Natural killer cell (primary cell): ENCODE results near the gene ZEB2. TPM values are rescaled to one million over a fixed set of nuclear protein-coding genes. Genes with fewer than 3 reads are reported as not detected.
A peak's percentile ranks its signal among the peaks of the same experiment; 100 is the strongest.

Experiments
- ATAC-seq, 3 donors: fragments of 150-1000 bp in 2 of 3; fragments of 200-7000 bp in 1 of 3; cut with Tn5 transposase; 1 replicate in 1 of 3; 2 replicates in 2 of 3; pipeline ENCODE4 v1.10.0; 2021; ENCODE audit warnings: mild to moderate bottlenecking in 2 of 3, moderate library complexity in 2 of 3
- DNase-seq, 2 donors: peaks; one replicate each; pipeline versions ENCODE4 v3.0.0 to v3.0.0-alpha.2; 2013 to 2021; ENCODE audit warnings: mixed read lengths in 1 of 2
- H3K27ac ChIP-seq: one replicate; pipeline ENCODE4 v1.5.1; 2013; ENCODE audit warnings: mild to moderate bottlenecking, low read length
- H3K27me3 ChIP-seq: one replicate; pipeline ENCODE4 v1.6.1; 2013; ENCODE audit warnings: low read length; ENCODE audit not compliant: control insufficient read depth, insufficient read depth
- H3K36me3 ChIP-seq: one replicate; pipeline ENCODE4 v1.6.1; 2013; ENCODE audit warnings: low read length; ENCODE audit not compliant: control insufficient read depth, insufficient read depth
- H3K4me1 ChIP-seq: one replicate; pipeline ENCODE4 v1.6.1; 2013; ENCODE audit warnings: low read length; ENCODE audit not compliant: control insufficient read depth, insufficient read depth
- H3K4me3 ChIP-seq: one replicate; pipeline ENCODE4 v1.5.1; 2013; ENCODE audit warnings: low read length
- H3K9me3 ChIP-seq: one replicate; pipeline ENCODE4 v1.6.1; 2013; ENCODE audit warnings: low read length; ENCODE audit not compliant: control insufficient read depth, insufficient read depth
- H3K27ac Mint-ChIP-seq, 2 donors: one replicate each; pipeline ENCODE4 v1.8.0; 2022; ENCODE audit warnings: mild to moderate bottlenecking in 2 of 2, mixed read lengths in 2 of 2, moderate library complexity in 1 of 2
- H3K27me3 Mint-ChIP-seq, 2 donors: one replicate each; pipeline ENCODE4 v1.8.0; 2022; ENCODE audit warnings: low read depth in 2 of 2, mixed read lengths in 2 of 2
- H3K36me3 Mint-ChIP-seq: one replicate; pipeline ENCODE4 v1.8.0; 2022; ENCODE audit warnings: mixed read lengths
- H3K4me1 Mint-ChIP-seq, 2 donors: one replicate each; pipeline ENCODE4 v1.8.0; 2022; ENCODE audit warnings: mixed read lengths in 2 of 2
- H3K4me3 Mint-ChIP-seq: one replicate; pipeline ENCODE4 v1.8.0; 2022; ENCODE audit warnings: mild to moderate bottlenecking, moderate library complexity, mixed read lengths
- H3K9me3 Mint-ChIP-seq, 2 donors: one replicate each; pipeline ENCODE4 v1.8.0; 2022; ENCODE audit warnings: mixed read lengths in 2 of 2
- WGBS: methylation state at CpG from one replicate; pipeline ENCODE4 v1.1.7; 2013; ENCODE audit warnings: missing lambda C conversion rate; ENCODE audit not compliant: insufficient coverage; 5-methylcytosine and 5-hydroxymethylcytosine counted together
- intact Hi-C: fragments of 100-400 bp; cut with micrococcal nuclease; formaldehyde crosslinking; loops from one replicate; pipeline ENCODE4 v1.14.2; 2022
- total RNA-seq, 4 donors: library from RNA; stranded (reverse); fragments of 120-200 nt in 1 of 4; gene quantifications; one replicate each; pipeline versions ENCODE4 v1.2.3 to v1.2.4, GENCODE V29; 2013 to 2022
- TF ChIP-seq, protein P1 (sequence below): fragments of 200-600 bp; IDR thresholded peaks from one replicate; pipeline ENCODE4 v1.8.0; 2022; ENCODE audit warnings: antibody characterized with exemption

The ZEB2 gene
- total RNA-seq, 3 donors from 2014 or later (not counting 1 experiment from before 2014, with no cell fraction given): 718 to 1,143 (median 944) TPM

GRCh38 chr2:144504218-144504641 lies 15.7 kb downstream of the ZEB2 start:
- H3K27me3 Mint-ChIP-seq: no peaks in the 10 kb centered on the region
- H3K36me3 Mint-ChIP-seq: peaks cover 15% of the 10 kb centered on the region
- peak in 1 of 2 donors; percentile 44 for DNase-seq
- ATAC-seq: peak; percentile 5 to 24 (median 8)
- intact Hi-C loops: loop anchor here (2.0 kb wide), 4 partner anchors 13 to 179 kb away; no protein-coding TSS in a partner anchor
- TF ChIP-seq, protein P1, sequence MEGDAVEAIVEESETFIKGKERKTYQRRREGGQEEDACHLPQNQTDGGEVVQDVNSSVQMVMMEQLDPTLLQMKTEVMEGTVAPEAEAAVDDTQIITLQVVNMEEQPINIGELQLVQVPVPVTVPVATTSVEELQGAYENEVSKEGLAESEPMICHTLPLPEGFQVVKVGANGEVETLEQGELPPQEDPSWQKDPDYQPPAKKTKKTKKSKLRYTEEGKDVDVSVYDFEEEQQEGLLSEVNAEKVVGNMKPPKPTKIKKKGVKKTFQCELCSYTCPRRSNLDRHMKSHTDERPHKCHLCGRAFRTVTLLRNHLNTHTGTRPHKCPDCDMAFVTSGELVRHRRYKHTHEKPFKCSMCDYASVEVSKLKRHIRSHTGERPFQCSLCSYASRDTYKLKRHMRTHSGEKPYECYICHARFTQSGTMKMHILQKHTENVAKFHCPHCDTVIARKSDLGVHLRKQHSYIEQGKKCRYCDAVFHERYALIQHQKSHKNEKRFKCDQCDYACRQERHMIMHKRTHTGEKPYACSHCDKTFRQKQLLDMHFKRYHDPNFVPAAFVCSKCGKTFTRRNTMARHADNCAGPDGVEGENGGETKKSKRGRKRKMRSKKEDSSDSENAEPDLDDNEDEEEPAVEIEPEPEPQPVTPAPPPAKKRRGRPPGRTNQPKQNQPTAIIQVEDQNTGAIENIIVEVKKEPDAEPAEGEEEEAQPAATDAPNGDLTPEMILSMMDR: no peak
- H3K9me3 Mint-ChIP-seq: no peaks in the 10 kb centered on the region
- H3K4me3 Mint-ChIP-seq: peak overlapping the region; percentile 95
- Histone ChIP-seq H3K36me3 (peaks cover 19% of the 10 kb centered on the region), H3K27ac (peak overlapping the region; percentile 73), H3K4me3 (no peak overlapping the region), H3K4me1 (peaks cover 33% of the 10 kb centered on the region), H3K27me3 (no peaks in the 10 kb centered on the region), H3K9me3 (no peaks in the 10 kb centered on the region)
- H3K27ac Mint-ChIP-seq: no peak overlapping the region
- 51% methylated on average over 6 of the region's 6 CpGs for WGBS
- peaks cover 88 to 97% of the 10 kb centered on the region in 2 donors for H3K4me1 Mint-ChIP-seq

- DNase-seq (no peak), ATAC-seq (no peak)
- peaks cover 21% of the 10 kb centered on the region for H3K36me3 ChIP-seq
- H3K27ac ChIP-seq: peak overlapping the region; percentile 73
- WGBS: 82% methylated on average over 3 of the region's 5 CpGs
- TF ChIP-seq, protein P1: no peak
- Mint-ChIP-seq H3K9me3 (no peaks in the 10 kb centered on the region), H3K27me3 (no peaks in the 10 kb centered on the region), H3K4me1 (peaks cover 85 to 95% of the 10 kb centered on the region in 2 donors), H3K4me3 (peak overlapping the region; percentile 95), H3K27ac (no peak overlapping the region), H3K36me3 (peaks cover 14% of the 10 kb centered on the region)
- intact Hi-C loops: no loop called here
- H3K9me3 ChIP-seq: no peaks in the 10 kb centered on the region
- H3K4me3 ChIP-seq: no peak overlapping the region
- H3K27me3 ChIP-seq: no peaks in the 10 kb centered on the region
- H3K4me1 ChIP-seq: peaks cover 23% of the 10 kb centered on the region
These were observed 16.7 kb downstream of the ZEB2 start for GRCh38 chr2:144503242-144503641.

DNA sequence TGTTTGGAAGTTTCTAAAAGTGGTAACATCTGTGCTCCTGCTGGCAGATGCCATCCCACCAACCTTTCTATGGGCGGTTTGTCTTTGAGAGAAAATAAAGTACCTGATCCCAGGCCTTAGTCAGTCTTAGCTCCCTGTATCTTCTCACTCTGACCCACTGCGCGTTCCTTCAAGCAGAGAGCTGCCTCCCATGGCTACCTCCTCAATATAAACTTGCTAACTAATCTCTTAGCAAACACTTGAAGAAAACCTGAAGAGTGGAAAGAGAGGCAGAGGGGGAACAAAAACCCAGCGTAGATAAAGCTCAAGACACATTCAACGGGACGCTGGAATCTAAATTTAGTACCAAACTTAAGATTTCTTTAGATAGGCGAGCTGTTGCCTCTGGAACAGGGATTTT lies 17.6 kb downstream of the ZEB2 start:
- Mint-ChIP-seq H3K4me3 (peak overlapping the region; percentile 95), H3K27me3 (no peaks in the 10 kb centered on the region), H3K36me3 (peaks cover 16% of the 10 kb centered on the region), H3K27ac (no peak overlapping the region), H3K4me1 (peaks cover 80 to 91% of the 10 kb centered on the region in 2 donors), H3K9me3 (no peaks in the 10 kb centered on the region)
- H3K4me1 ChIP-seq: peaks cover 18% of the 10 kb centered on the region
- peaks cover 25% of the 10 kb centered on the region for H3K36me3 ChIP-seq
- intact Hi-C loops: no loop called here
- no peaks in the 10 kb centered on the region for H3K27me3 ChIP-seq
- TF ChIP-seq, protein P1: no peak
- no peak overlapping the region for H3K4me3 ChIP-seq
- ATAC-seq (no peak), DNase-seq (no peak)
- H3K27ac ChIP-seq: no peak overlapping the region
- 90% methylated on average over 7 of the region's 7 CpGs for WGBS
- H3K9me3 ChIP-seq: no peaks in the 10 kb centered on the region

GRCh38 chr2:144501627-144502026 lies 18.3 kb downstream of the ZEB2 start:
- 100% methylated on average over 1 of the region's 1 CpG for whole genome bisulfite sequencing
- intact Hi-C loops: no loop called here
- Mint-ChIP-seq H3K27ac (no peak overlapping the region), H3K9me3 (no peaks in the 10 kb centered on the region), H3K4me1 (peaks cover 82 to 91% of the 10 kb centered on the region in 2 donors), H3K36me3 (peaks cover 23% of the 10 kb centered on the region), H3K4me3 (peak overlapping the region; percentile 95), H3K27me3 (no peaks in the 10 kb centered on the region)
- Histone ChIP-seq H3K36me3 (peaks cover 26% of the 10 kb centered on the region), H3K4me1 (peaks cover 24% of the 10 kb centered on the region), H3K27me3 (no peaks in the 10 kb centered on the region), H3K9me3 (no peaks in the 10 kb centered on the region), H3K4me3 (no peak overlapping the region), H3K27ac (peak overlapping the region; percentile 6)
- no peak for ATAC-seq
- TF ChIP-seq, protein P1: no peak
- DNase-seq: no peak
